Measurements from ENCODE around the gene LRRC3.

DNA sequence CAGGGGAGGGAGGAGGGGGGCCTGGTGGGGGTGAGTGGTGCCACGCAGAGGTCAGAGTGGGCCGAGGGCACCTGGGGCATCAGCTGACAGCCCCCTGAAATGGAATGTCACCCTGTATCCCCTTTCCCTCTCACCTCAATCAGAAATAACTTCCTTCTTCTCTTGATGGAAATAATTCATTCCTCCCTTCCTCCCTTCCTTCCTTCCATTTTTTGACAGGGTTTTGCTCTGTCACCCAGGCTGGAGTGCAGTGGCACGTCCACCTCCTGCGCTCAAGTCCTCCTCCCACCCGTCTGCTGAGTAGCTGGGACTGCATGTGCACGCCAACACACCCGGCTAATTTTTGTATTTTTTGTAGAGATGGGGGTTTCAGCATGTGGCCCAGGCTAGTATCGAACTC is 48.4 kb upstream of the LRRC3 start:
- TF ChIP-seq FOXM1 (IDR thresholded peaks at IDR 0.05; ENCODE audit: borderline replicate concordance, low read depth) (no peak), TAF1 (IDR thresholded peaks at IDR 0.05; ENCODE audit: low read depth) (no peak), CREB1 (IDR thresholded peaks at IDR 0.05; ENCODE audit: low read depth) (no peak), EP300 (IDR thresholded peaks at IDR 0.05; ENCODE audit: borderline replicate concordance) (no peak), NFIC (IDR thresholded peaks at IDR 0.05) (no peak), REST (IDR thresholded peaks at IDR 0.05; ENCODE audit: low read depth) (no peak), USF1 (IDR thresholded peaks at IDR 0.05) (no peak), CEBPB (IDR thresholded peaks at IDR 0.05) (no peak), RAD21 (IDR thresholded peaks at IDR 0.05; ENCODE audit: low read depth) (no peak), YY1 (IDR thresholded peaks at IDR 0.05; ENCODE audit: low read depth) (no peak), EGR1 (IDR thresholded peaks at IDR 0.05) (no peak), TCF12 (IDR thresholded peaks at IDR 0.05; ENCODE audit: low read depth) (no peak), ZBTB7A (IDR thresholded peaks at IDR 0.05; ENCODE audit: low read depth) (no peak)
- TF ChIP-seq, protein P1, sequence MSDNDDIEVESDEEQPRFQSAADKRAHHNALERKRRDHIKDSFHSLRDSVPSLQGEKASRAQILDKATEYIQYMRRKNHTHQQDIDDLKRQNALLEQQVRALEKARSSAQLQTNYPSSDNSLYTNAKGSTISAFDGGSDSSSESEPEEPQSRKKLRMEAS (IDR thresholded peaks at IDR 0.05): no peak
